GM12878 (cell line): ENCODE measurements around the gene PPM1A.

ENCODE experiments used
- CHD2 ChIP-seq: IDR thresholded peaks from 2 replicates; pipeline ENCODE4 v1.6.1; 2011; ENCODE audit warnings: low read depth, low read length, improper control_type of control experiment, borderline replicate concordance
- CREB1 ChIP-seq: IDR thresholded peaks from 2 replicates; pipeline ENCODE4 v1.6.1; 2012; ENCODE audit warnings: low read depth, mild to moderate bottlenecking, inconsistent platforms
- ESRRA ChIP-seq: IDR thresholded peaks from 2 replicates; pipeline ENCODE4 v1.6.1; 2012; ENCODE audit warnings: mild to moderate bottlenecking, low read length, improper control_type of control experiment
- EZH2 ChIP-seq: IDR thresholded peaks from 2 replicates; pipeline ENCODE4 v1.6.1; 2012; ENCODE audit warnings: low read depth, mild to moderate bottlenecking, control low read depth, inconsistent platforms, low read length, borderline replicate concordance; ENCODE audit not compliant: control insufficient read depth
- MYC ChIP-seq: IDR thresholded peaks from 2 replicates; pipeline ENCODE4 v1.6.1; 2011; ENCODE audit warnings: mild to moderate bottlenecking, low read length, moderate library complexity, inconsistent platforms; ENCODE audit not compliant: insufficient read depth, insufficient replicate concordance, insufficient read length, severe bottlenecking
- RCOR1 ChIP-seq: conservative IDR thresholded peaks from 2 replicates; pipeline ENCODE4 v1.6.1; 2012; ENCODE audit warnings: low read depth, low read length, improper control_type of control experiment
- SMC3 ChIP-seq: IDR thresholded peaks from 2 replicates; pipeline ENCODE4 v1.6.1; 2011; ENCODE audit warnings: low read length, improper control_type of control experiment, borderline replicate concordance
- TF ChIP-seq, protein P1 (sequence below), 3 experiments: IDR thresholded peaks in 2 of 3; conservative IDR thresholded peaks in 1 of 3; 2 replicates each; pipeline ENCODE4 v1.5.1; 2011; ENCODE audit warnings: low read depth in 3 of 3, low read length in 3 of 3, mild to moderate bottlenecking in 3 of 3, control low read depth in 2 of 3, moderate library complexity in 2 of 3, inconsistent platforms in 1 of 3, mixed read lengths in 1 of 3; ENCODE audit not compliant: control insufficient read depth in 2 of 3, insufficient read depth in 1 of 3; ENCODE audit errors: extremely low read depth in 1 of 3
- TF ChIP-seq, protein P2 (sequence below): IDR thresholded peaks from 2 replicates; pipeline ENCODE4 v1.6.1; 2012; ENCODE audit warnings: mild to moderate bottlenecking, low read depth, low read length
- TF ChIP-seq, protein P3 (sequence below): fragments of 450-650 bp; conservative IDR thresholded peaks from 2 replicates; pipeline ENCODE4 v1.6.1; 2017; ENCODE audit warnings: mild to moderate bottlenecking, moderate library complexity

DNA sequence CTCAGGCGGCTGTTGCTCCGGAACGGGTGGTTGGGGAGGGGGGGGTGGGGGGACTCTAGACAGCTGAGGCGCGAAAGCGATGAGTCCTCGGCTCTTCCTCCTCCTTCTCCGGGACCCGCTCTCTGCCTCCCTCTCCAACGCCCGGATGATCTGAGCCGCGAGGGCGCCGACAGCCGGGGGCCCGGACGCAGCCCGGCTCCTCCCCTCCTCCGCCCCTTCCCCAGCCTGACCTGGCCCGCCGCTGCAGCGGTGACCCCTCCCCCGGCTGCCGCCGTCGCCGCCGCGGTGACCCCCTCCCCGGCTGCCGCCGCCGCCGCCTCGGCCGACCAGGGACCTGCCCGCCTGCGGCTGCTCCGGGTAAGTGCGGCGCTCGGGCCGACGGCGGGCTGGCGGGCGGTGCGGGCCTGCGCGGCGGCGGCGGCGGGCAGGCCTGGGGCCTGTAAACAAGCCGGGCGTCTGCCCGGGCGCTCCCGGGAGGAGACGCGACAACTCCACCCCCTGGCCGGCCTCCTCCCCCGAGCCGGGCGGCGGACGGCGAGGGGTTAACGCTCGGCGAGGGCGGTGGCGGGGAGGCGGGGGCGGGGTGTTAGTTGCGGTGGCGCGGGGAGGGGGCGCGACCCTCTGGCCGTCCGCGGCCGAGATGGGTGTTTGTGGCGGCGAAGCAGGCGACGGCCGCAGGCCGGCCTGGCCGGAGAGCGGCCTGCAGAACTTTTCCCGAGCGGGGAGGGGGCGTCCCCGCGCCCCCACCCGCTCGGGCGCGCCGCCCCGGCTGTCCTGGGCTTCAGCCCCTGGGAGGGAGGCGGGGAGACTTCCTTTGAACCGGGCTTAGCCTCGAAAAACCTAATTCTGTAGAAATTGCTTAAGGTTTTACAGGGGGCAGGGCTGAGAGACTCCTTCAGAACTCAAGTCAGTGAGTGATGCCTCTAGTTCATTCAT, 568 bp downstream of the PPM1A start:
- no peak for TF ChIP-seq RCOR1
- no peak for TF ChIP-seq ESRRA
- no peak for TF ChIP-seq EZH2
- TF ChIP-seq, protein P1, sequence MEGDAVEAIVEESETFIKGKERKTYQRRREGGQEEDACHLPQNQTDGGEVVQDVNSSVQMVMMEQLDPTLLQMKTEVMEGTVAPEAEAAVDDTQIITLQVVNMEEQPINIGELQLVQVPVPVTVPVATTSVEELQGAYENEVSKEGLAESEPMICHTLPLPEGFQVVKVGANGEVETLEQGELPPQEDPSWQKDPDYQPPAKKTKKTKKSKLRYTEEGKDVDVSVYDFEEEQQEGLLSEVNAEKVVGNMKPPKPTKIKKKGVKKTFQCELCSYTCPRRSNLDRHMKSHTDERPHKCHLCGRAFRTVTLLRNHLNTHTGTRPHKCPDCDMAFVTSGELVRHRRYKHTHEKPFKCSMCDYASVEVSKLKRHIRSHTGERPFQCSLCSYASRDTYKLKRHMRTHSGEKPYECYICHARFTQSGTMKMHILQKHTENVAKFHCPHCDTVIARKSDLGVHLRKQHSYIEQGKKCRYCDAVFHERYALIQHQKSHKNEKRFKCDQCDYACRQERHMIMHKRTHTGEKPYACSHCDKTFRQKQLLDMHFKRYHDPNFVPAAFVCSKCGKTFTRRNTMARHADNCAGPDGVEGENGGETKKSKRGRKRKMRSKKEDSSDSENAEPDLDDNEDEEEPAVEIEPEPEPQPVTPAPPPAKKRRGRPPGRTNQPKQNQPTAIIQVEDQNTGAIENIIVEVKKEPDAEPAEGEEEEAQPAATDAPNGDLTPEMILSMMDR (IDR thresholded peaks at IDR 0.05 in 2 of 3, conservative IDR thresholded peaks at IDR 0.05 in 1 of 3; ENCODE audit: control insufficient read depth in 2 of 3, extremely low read depth in 1 of 3, insufficient read depth in 1 of 3, low read depth in 3 of 3, low read length in 3 of 3): no peak
- TF ChIP-seq CREB1: no peak
- TF ChIP-seq, protein P2, sequence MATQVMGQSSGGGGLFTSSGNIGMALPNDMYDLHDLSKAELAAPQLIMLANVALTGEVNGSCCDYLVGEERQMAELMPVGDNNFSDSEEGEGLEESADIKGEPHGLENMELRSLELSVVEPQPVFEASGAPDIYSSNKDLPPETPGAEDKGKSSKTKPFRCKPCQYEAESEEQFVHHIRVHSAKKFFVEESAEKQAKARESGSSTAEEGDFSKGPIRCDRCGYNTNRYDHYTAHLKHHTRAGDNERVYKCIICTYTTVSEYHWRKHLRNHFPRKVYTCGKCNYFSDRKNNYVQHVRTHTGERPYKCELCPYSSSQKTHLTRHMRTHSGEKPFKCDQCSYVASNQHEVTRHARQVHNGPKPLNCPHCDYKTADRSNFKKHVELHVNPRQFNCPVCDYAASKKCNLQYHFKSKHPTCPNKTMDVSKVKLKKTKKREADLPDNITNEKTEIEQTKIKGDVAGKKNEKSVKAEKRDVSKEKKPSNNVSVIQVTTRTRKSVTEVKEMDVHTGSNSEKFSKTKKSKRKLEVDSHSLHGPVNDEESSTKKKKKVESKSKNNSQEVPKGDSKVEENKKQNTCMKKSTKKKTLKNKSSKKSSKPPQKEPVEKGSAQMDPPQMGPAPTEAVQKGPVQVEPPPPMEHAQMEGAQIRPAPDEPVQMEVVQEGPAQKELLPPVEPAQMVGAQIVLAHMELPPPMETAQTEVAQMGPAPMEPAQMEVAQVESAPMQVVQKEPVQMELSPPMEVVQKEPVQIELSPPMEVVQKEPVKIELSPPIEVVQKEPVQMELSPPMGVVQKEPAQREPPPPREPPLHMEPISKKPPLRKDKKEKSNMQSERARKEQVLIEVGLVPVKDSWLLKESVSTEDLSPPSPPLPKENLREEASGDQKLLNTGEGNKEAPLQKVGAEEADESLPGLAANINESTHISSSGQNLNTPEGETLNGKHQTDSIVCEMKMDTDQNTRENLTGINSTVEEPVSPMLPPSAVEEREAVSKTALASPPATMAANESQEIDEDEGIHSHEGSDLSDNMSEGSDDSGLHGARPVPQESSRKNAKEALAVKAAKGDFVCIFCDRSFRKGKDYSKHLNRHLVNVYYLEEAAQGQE: no peak
- no peak for TF ChIP-seq MYC
- TF ChIP-seq, protein P3, sequence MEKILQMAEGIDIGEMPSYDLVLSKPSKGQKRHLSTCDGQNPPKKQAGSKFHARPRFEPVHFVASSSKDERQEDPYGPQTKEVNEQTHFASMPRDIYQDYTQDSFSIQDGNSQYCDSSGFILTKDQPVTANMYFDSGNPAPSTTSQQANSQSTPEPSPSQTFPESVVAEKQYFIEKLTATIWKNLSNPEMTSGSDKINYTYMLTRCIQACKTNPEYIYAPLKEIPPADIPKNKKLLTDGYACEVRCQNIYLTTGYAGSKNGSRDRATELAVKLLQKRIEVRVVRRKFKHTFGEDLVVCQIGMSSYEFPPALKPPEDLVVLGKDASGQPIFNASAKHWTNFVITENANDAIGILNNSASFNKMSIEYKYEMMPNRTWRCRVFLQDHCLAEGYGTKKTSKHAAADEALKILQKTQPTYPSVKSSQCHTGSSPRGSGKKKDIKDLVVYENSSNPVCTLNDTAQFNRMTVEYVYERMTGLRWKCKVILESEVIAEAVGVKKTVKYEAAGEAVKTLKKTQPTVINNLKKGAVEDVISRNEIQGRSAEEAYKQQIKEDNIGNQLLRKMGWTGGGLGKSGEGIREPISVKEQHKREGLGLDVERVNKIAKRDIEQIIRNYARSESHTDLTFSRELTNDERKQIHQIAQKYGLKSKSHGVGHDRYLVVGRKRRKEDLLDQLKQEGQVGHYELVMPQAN: peak; percentile 60
- no peak for TF ChIP-seq CHD2
- TF ChIP-seq SMC3: no peak
